ENCODE results near the gene EVI5. TPM values are rescaled to one million over a fixed set of nuclear protein-coding genes. Genes with fewer than 3 reads are reported as not detected.
A peak's percentile ranks its signal among the peaks of the same experiment; 100 is the strongest.

Gene EVI5
- total RNA-seq (25.2 and 29.0 TPM in 2 replicates), polyA plus RNA-seq (24.9 and 28.9 TPM in 2 replicates)

GRCh38 chr1:92784639-92785500 is at the start of gene EVI5:
EVI5 (minus strand) TSS chr1:92785108; CDS start chr1:92736546, 48,562 bp downstream.
- Histone ChIP-seq H3K27me3 (no peaks in the 10 kb centered on the region), H3K27ac (peak within 1 kb of the TSS; percentile 98), H3K4me2 (peak within 1 kb of the TSS; percentile 96), H3K9me2 (replicated peaks; ENCODE audit: insufficient read depth) (no peaks in the 10 kb centered on the region), H3K79me2 (peaks cover 44% of the 10 kb centered on the region), H4K20me1 (ENCODE audit: insufficient read depth, poor library complexity, severe bottlenecking) (peaks cover 17% of the 10 kb centered on the region), H3K4me3 (peak within 1 kb of the TSS; percentile 72), H3K36me3 (replicated peaks; ENCODE audit: insufficient read depth, low read depth) (no peaks in the 10 kb centered on the region), H3K9me3 (ENCODE audit: low read depth) (no peaks in the 10 kb centered on the region), H3K4me1 (ENCODE audit: insufficient read depth) (peaks cover 5% of the 10 kb centered on the region), H2AFZ (peak within 1 kb of the TSS; percentile 81)
- WGBS (ENCODE audit: low lambda C conversion rate, missing lambda C conversion rate), result 1% methylated on average over 70 of the region's 94 CpGs
- TF ChIP-seq CTCF (IDR thresholded peaks at IDR 0.05; ENCODE audit: poor library complexity), result no peak
- no peak for TF ChIP-seq EZH2 (IDR thresholded peaks at IDR 0.05; ENCODE audit: borderline replicate concordance)
- TF ChIP-seq EZH2phosphoT487 (IDR thresholded peaks at IDR 0.05; ENCODE audit: low read depth, severe bottlenecking, unreplicated experiment), result no peak
- DNase-seq (ENCODE audit: low spot score), result peak; percentile 98

GRCh38 chr1:92834617-92835016 is 49.7 kb upstream of the EVI5 start:
- Histone ChIP-seq H4K20me1 (ENCODE audit: insufficient read depth, poor library complexity, severe bottlenecking) (peaks cover 74% of the 10 kb centered on the region), H3K9me2 (replicated peaks; ENCODE audit: insufficient read depth) (no peaks in the 10 kb centered on the region), H3K4me3 (no peak overlapping the region), H3K27me3 (no peaks in the 10 kb centered on the region), H3K79me2 (peaks cover 77% of the 10 kb centered on the region), H3K9me3 (ENCODE audit: low read depth) (no peaks in the 10 kb centered on the region), H3K36me3 (replicated peaks; ENCODE audit: insufficient read depth, low read depth) (peaks cover 3% of the 10 kb centered on the region), H3K27ac (no peak overlapping the region), H3K4me1 (ENCODE audit: insufficient read depth) (peaks cover 21% of the 10 kb centered on the region), H3K4me2 (peak overlapping the region; percentile 83), H2AFZ (no peak overlapping the region)
- DNase-seq (ENCODE audit: low spot score), result no peak
- WGBS (ENCODE audit: low lambda C conversion rate, missing lambda C conversion rate), result 89% methylated on average over 5 of the region's 5 CpGs
- no peak for TF ChIP-seq CTCF (IDR thresholded peaks at IDR 0.05; ENCODE audit: poor library complexity)
- TF ChIP-seq EZH2phosphoT487 (IDR thresholded peaks at IDR 0.05; ENCODE audit: low read depth, severe bottlenecking, unreplicated experiment), result no peak
- no peak for TF ChIP-seq EZH2 (IDR thresholded peaks at IDR 0.05; ENCODE audit: borderline replicate concordance)

GRCh38 chr1:92833840-92834239 is 48.9 kb upstream of the EVI5 start:
- Histone ChIP-seq H2AFZ (no peak overlapping the region), H3K27ac (no peak overlapping the region), H3K36me3 (replicated peaks; ENCODE audit: insufficient read depth, low read depth) (no peaks in the 10 kb centered on the region), H3K27me3 (no peaks in the 10 kb centered on the region), H3K4me1 (ENCODE audit: insufficient read depth) (peaks cover 21% of the 10 kb centered on the region), H3K4me3 (peak overlapping the region; percentile 97), H4K20me1 (ENCODE audit: insufficient read depth, poor library complexity, severe bottlenecking) (peaks cover 66% of the 10 kb centered on the region), H3K79me2 (peaks cover 70% of the 10 kb centered on the region), H3K9me2 (replicated peaks; ENCODE audit: insufficient read depth) (no peaks in the 10 kb centered on the region), H3K4me2 (peak overlapping the region; percentile 83), H3K9me3 (ENCODE audit: low read depth) (no peaks in the 10 kb centered on the region)
- TF ChIP-seq EZH2 (IDR thresholded peaks at IDR 0.05; ENCODE audit: borderline replicate concordance) (no peak), CTCF (IDR thresholded peaks at IDR 0.05; ENCODE audit: poor library complexity) (no peak), EZH2phosphoT487 (IDR thresholded peaks at IDR 0.05; ENCODE audit: low read depth, severe bottlenecking, unreplicated experiment) (no peak)
- WGBS (ENCODE audit: low lambda C conversion rate, missing lambda C conversion rate), result 76% methylated on average over 5 of the region's 5 CpGs
- DNase-seq (ENCODE audit: low spot score), result no peak

Measured in hepatocyte (in vitro differentiated cells).